AG10803 (cell line): Measurements from ENCODE around the gene WDFY4.

Experiments used
- DNase-seq: peaks from one replicate; pipeline ENCODE4 v3.0.0; 2010; ENCODE audit warnings: low read depth
- H3K4me3 ChIP-seq: 2 replicates; pipeline ENCODE4 v1.5.1; 2011; ENCODE audit warnings: mild to moderate bottlenecking, low read length, control low read depth
- TF ChIP-seq, protein P1 (sequence below): conservative IDR thresholded peaks from 2 replicates; pipeline ENCODE4 v1.5.1; 2011; ENCODE audit warnings: mild to moderate bottlenecking, low read length, control low read depth, inconsistent platforms

Gene WDFY4

GRCh38 chr10:48842231-48842630 lies 157.6 kb downstream of the WDFY4 start:
- no peak overlapping the region for H3K4me3 ChIP-seq
- TF ChIP-seq, protein P1, sequence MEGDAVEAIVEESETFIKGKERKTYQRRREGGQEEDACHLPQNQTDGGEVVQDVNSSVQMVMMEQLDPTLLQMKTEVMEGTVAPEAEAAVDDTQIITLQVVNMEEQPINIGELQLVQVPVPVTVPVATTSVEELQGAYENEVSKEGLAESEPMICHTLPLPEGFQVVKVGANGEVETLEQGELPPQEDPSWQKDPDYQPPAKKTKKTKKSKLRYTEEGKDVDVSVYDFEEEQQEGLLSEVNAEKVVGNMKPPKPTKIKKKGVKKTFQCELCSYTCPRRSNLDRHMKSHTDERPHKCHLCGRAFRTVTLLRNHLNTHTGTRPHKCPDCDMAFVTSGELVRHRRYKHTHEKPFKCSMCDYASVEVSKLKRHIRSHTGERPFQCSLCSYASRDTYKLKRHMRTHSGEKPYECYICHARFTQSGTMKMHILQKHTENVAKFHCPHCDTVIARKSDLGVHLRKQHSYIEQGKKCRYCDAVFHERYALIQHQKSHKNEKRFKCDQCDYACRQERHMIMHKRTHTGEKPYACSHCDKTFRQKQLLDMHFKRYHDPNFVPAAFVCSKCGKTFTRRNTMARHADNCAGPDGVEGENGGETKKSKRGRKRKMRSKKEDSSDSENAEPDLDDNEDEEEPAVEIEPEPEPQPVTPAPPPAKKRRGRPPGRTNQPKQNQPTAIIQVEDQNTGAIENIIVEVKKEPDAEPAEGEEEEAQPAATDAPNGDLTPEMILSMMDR: no peak
- DNase-seq: no peak

DNA sequence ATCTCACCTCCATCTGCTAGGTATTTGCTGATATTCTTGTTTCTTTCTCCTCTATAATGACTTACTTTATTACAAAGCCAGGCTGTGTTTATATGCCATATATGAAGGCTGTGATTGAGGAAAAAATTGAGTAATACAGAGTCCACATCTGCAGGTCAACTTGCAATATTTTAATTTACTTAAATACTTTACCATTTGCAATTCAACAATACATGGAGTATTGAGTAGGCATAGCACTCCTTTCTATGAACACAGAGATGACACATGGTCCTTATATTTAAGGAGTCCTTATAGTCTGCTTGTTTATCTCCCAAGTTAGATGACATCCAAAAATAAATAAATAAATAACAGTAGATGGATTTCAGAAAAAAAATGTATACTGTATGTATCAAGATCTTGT lies 158.5 kb downstream of the WDFY4 start:
- no peak overlapping the region for H3K4me3 ChIP-seq
- TF ChIP-seq, protein P1: no peak
- DNase-seq: no peak

DNA sequence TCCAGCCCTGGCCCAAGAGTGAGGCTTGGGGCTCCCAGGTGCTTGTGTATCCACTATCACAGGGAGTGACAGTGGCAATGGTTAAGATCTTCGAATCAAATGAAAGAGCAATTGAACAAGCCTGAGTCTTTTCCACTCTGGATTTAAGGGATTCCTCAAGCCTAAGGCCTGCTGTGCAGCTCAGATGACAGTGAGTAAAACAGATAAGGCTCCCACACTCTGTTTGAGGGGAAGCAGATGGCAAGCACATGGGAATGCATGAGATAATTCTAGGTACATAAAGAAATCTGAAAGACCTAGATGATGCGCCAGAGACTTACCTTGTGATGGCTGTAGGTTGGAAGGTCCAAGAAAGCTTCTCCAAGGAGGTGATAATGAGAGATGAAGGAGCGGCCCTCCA lies 159.9 kb downstream of the WDFY4 start:
- H3K4me3 ChIP-seq: no peak overlapping the region
- DNase-seq: no peak
- TF ChIP-seq, protein P1: no peak

GRCh38 chr10:48845512-48845911 lies 160.8 kb downstream of the WDFY4 start:
- H3K4me3 ChIP-seq: no peak overlapping the region
- TF ChIP-seq, protein P1: no peak
- no peak for DNase-seq

GRCh38 chr10:48847691-48848090 lies 163.0 kb downstream of the WDFY4 start:
- TF ChIP-seq, protein P1: no peak
- DNase-seq: no peak
- no peak overlapping the region for H3K4me3 ChIP-seq

DNA sequence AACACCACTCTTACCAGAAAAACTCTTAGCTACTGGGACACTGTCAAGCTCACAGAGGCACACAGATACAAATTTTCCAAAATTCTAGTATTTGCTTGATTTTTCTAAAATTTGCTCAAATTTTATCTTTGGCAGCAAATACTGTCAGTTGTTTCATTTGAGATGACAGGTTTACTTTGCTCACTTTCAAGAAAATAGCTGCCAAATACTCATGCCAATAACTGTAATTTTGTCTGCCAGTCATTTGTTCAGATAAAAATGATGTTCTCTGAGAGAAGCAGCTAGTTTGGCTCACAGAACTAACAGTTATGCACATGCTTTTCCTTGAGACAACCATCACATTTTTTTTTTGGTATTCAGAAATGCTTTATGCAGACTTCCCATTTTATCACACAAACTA lies 172.2 kb downstream of the WDFY4 start:
- no peak overlapping the region for H3K4me3 ChIP-seq

DNA sequence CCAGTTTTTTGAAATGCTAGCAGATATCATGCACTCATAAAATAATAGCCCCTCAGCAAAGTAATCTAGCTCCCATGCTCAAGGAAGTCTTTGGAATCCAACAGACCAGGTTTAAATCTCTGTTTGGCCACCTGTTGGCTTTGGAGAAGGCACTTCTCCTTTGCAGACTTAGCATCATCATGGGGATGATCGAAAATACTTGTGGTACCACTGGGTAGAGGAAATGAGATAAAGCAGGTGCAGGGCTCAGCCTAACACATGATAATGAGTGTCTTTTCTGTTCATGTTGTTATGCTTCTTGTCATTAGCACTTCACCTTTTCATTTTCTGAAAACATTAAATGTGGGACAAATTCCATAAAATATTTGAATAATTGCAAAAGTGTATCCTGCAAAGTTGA lies 187.6 kb downstream of the WDFY4 start:
- TF ChIP-seq, protein P1: no peak
- no peak for DNase-seq

More for the DNA sequence above, 172.2 kb downstream of the WDFY4 start:
- TF ChIP-seq, protein P1: no peak
- no peak for DNase-seq

More for the DNA sequence above, 187.6 kb downstream of the WDFY4 start:
- no peak overlapping the region for H3K4me3 ChIP-seq
